Liver (tissue), 3 donors: ENCODE results near the gene SYT5.

Experiments used
- EGR1 ChIP-seq, 2 donors: IDR thresholded peaks; 2 replicates each; pipeline ENCODE4 v1.6.1; 2016 to 2018; ENCODE audit warnings: antibody characterized with exemption in 2 of 2, low read depth in 2 of 2
- FOXA1 ChIP-seq: IDR thresholded peaks from 2 replicates; pipeline ENCODE4 v1.6.1; 2016; ENCODE audit warnings: antibody characterized with exemption
- FOXA2 ChIP-seq: IDR thresholded peaks from 2 replicates; pipeline ENCODE4 v1.6.1; 2016; ENCODE audit warnings: antibody characterized with exemption
- GABPA ChIP-seq, 2 donors: IDR thresholded peaks in 1 of 2; conservative IDR thresholded peaks in 1 of 2; 2 replicates each; pipeline ENCODE4 v1.6.1; 2016; ENCODE audit warnings: antibody characterized with exemption in 2 of 2, mild to moderate bottlenecking in 1 of 2, moderate library complexity in 1 of 2
- JUND ChIP-seq, 2 donors: IDR thresholded peaks; 2 replicates each; pipeline ENCODE4 v1.6.1; 2016; ENCODE audit warnings: antibody characterized with exemption in 2 of 2
- SP1 ChIP-seq: IDR thresholded peaks from 2 replicates; pipeline ENCODE4 v1.6.1; 2018; ENCODE audit warnings: antibody characterized with exemption, mild to moderate bottlenecking
- TAF1 ChIP-seq: conservative IDR thresholded peaks from 2 replicates; pipeline ENCODE4 v1.6.1; 2016; ENCODE audit warnings: antibody characterized with exemption, mild to moderate bottlenecking
- YY1 ChIP-seq: IDR thresholded peaks from 2 replicates; pipeline ENCODE4 v1.6.1; 2016; ENCODE audit warnings: antibody characterized with exemption, mild to moderate bottlenecking
- TF ChIP-seq, protein P1 (sequence below): fragments of 150-350 bp; IDR thresholded peaks from 2 replicates; pipeline ENCODE4 v1.5.1; 2017; ENCODE audit warnings: improper control_type of control experiment, low read depth, low read length; ENCODE audit not compliant: missing input control
- TF ChIP-seq, protein P2 (sequence below): IDR thresholded peaks from 2 replicates; pipeline ENCODE4 v1.6.1; 2016; ENCODE audit warnings: antibody characterized with exemption, mild to moderate bottlenecking
- donor health status: healthy.
- donor health status: healthy.

DNA sequence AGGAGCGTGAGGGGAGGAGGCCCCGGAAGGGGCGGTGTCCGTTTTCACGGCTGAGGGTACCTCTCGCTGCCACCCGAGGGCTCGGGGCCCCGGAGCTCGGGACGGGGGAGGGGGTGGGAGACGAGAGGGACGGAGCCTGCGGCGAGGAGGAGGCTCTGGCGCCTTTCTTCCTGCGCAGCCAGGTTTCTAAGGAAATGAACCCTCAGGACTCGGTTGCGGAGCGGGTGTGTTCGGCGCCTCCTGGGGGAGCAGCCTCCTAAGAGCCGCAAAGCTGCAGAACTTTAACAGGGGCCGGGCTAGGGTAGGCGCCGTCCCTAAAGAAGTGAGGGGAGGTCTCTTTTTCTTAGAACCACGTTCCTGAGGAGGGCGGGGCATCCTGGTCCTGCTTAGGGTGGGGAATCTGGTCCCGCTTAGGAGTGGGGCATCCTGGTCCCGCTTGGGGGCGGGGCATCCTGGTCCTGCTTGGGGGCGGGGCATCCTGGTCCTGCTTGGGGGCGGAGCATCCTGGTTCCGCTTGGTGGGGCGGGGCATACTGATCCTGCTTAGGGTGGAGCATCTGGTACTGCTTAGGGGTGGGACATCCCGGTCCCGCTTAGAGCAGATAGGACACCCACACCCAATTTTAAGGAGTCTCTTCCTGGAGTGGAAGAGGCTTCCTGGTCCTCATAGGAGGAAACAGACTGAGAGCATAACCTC lies 6.2 kb downstream of the SYT5 start:
- TF ChIP-seq, protein P1, sequence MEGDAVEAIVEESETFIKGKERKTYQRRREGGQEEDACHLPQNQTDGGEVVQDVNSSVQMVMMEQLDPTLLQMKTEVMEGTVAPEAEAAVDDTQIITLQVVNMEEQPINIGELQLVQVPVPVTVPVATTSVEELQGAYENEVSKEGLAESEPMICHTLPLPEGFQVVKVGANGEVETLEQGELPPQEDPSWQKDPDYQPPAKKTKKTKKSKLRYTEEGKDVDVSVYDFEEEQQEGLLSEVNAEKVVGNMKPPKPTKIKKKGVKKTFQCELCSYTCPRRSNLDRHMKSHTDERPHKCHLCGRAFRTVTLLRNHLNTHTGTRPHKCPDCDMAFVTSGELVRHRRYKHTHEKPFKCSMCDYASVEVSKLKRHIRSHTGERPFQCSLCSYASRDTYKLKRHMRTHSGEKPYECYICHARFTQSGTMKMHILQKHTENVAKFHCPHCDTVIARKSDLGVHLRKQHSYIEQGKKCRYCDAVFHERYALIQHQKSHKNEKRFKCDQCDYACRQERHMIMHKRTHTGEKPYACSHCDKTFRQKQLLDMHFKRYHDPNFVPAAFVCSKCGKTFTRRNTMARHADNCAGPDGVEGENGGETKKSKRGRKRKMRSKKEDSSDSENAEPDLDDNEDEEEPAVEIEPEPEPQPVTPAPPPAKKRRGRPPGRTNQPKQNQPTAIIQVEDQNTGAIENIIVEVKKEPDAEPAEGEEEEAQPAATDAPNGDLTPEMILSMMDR, result no peak
- TF ChIP-seq EGR1 (IDR thresholded peaks at IDR 0.05; ENCODE audit: low read depth in 2 of 2) (no peak), FOXA1 (no peak), JUND (IDR thresholded peaks at IDR 0.05) (no peak), SP1 (no peak), GABPA (IDR thresholded peaks at IDR 0.05 in 1 of 2, conservative IDR thresholded peaks at IDR 0.05 in 1 of 2) (no peak), YY1 (no peak), FOXA2 (no peak), TAF1 (no peak)
- TF ChIP-seq, protein P2, sequence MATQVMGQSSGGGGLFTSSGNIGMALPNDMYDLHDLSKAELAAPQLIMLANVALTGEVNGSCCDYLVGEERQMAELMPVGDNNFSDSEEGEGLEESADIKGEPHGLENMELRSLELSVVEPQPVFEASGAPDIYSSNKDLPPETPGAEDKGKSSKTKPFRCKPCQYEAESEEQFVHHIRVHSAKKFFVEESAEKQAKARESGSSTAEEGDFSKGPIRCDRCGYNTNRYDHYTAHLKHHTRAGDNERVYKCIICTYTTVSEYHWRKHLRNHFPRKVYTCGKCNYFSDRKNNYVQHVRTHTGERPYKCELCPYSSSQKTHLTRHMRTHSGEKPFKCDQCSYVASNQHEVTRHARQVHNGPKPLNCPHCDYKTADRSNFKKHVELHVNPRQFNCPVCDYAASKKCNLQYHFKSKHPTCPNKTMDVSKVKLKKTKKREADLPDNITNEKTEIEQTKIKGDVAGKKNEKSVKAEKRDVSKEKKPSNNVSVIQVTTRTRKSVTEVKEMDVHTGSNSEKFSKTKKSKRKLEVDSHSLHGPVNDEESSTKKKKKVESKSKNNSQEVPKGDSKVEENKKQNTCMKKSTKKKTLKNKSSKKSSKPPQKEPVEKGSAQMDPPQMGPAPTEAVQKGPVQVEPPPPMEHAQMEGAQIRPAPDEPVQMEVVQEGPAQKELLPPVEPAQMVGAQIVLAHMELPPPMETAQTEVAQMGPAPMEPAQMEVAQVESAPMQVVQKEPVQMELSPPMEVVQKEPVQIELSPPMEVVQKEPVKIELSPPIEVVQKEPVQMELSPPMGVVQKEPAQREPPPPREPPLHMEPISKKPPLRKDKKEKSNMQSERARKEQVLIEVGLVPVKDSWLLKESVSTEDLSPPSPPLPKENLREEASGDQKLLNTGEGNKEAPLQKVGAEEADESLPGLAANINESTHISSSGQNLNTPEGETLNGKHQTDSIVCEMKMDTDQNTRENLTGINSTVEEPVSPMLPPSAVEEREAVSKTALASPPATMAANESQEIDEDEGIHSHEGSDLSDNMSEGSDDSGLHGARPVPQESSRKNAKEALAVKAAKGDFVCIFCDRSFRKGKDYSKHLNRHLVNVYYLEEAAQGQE, result no peak
